Motor neuron (in vitro differentiated cells): Measurements from ENCODE around the gene CXCL12. TPM values are rescaled to one million over a fixed set of nuclear protein-coding genes. Genes with fewer than 3 reads are reported as not detected.
A peak's percentile ranks its signal among the peaks of the same experiment; 100 is the strongest.

Experiments used
- ATAC-seq, 8 experiments: fragments of 200-7000 bp; cut with Tn5 transposase; replicated peaks in 6 of 8; 2 replicates each; pipeline ENCODE4 v1.8.0; 2021; ENCODE audit warnings: mild to moderate bottlenecking in 8 of 8, moderate library complexity in 8 of 8
- H3K27ac ChIP-seq, 2 donors: fragments of 250-450 bp; sonication (Bioruptor Pico); 2 replicates each; pipeline ENCODE4 v1.9.0; 2021; ENCODE audit warnings: antibody characterized with exemption in 2 of 2, mild to moderate bottlenecking in 2 of 2, moderate library complexity in 1 of 2
- H3K4me1 ChIP-seq, 2 donors: fragments of 250-450 bp; sonication (Bioruptor Pico); replicated peaks in 1 of 2; 2 replicates each; pipeline ENCODE4 v1.6.1; 2021; ENCODE audit warnings: antibody characterized with exemption in 2 of 2, mild to moderate bottlenecking in 2 of 2, moderate library complexity in 1 of 2
- H3K4me3 ChIP-seq, 5 donors: fragments of 250-450 bp; sonication (Bioruptor Pico); 2 replicates each; pipeline ENCODE4 v1.9.0; 2021; ENCODE audit warnings: antibody characterized with exemption in 5 of 5, mild to moderate bottlenecking in 5 of 5, moderate library complexity in 4 of 5
- WGBS, 10 experiments: fragments of 450-650 bp; shearing (Covaris generic); methylation state at CpG; one replicate each; pipeline ENCODE4 v1.0.0; 2022; 5-methylcytosine and 5-hydroxymethylcytosine counted together
- in situ Hi-C, 9 experiments: fragments of 400-800 bp; cut with MboI; loops; one replicate each; pipeline ENCODE4 v1.15.0; 2021; ENCODE audit warnings: low sequenced_read_pairs in 9 of 9, low pct_unique_long_range_greater_than_20kb in 2 of 9; ENCODE audit not compliant: unreplicated experiment in 9 of 9
- total RNA-seq, 8 experiments: library from RNA; unstranded; fragments of 300-600 nt; gene quantifications; 2 replicates each; pipeline versions ENCODE4 v1.2.3 to v1.2.4, GENCODE V29; 2022

The CXCL12 gene
- total RNA-seq, 8 experiments from 2014 or later = 1.2 to 121 (median 7.0) TPM

DNA sequence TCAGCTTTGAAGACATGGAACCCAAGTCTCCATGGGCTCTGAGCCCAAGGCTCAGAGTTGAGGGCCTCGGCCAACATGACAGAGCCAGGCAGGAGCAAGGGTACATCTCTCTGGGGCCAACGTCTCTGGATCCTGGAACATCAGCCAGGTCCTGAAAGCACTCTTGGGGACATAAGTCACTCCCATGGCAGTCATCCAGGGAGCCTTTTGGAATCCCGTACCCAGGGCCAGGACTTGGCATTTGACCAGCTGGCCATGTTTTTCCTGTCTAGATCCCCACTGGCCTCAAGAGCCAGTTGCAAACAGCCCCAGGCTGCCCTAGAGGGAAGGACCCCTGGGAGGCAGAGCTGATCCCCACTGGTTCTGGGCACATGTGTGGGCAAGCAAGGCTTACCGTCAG is 4.3 kb upstream of the CXCL12 start:
- ATAC-seq = no peak
- H3K4me3 ChIP-seq = no peak overlapping the region
- in situ Hi-C loops = loop anchor here in 8 of 9 experiments (25.0 kb wide), 3 partner anchors 473 to 727 kb away; no protein-coding TSS in a partner anchor
- no peak overlapping the region for H3K27ac ChIP-seq
- peaks cover 0 to 10% of the 10 kb centered on the region in 2 donors for H3K4me1 ChIP-seq
- WGBS, 10 experiments = 60 to 80% methylated on average over 1 of the region's 4 CpGs; no CpG with 5 or more reads in 8 of the 10 experiments

DNA sequence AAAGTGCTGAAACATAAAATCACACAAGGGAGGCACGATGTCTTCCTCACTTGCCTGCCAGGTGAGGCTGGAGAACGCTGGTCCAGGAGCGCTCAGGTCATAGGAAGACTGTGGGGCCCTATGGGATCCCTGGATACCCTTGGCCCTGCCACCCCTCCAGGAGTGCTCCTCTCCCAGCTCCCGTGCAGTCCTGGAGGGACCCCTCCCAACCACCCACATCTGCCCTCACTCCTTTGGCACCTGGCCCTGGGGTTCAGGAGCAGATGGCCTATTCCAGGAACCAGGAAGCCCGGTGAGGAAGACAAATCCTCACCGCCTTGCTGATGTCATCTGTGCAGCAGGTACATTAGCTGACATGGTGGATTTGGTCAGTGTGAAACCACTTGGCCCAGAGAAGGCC is 3.7 kb upstream of the CXCL12 start:
- in situ Hi-C loops = loop anchor here in 8 of 9 experiments (25.0 kb wide), 3 partner anchors 474 to 726 kb away; no protein-coding TSS in a partner anchor
- ATAC-seq = no peak
- WGBS, 10 experiments = 78 to 95% (median 91%) methylated on average over 2 to 6 of the region's 6 CpGs; no CpG with 5 or more reads in 6 of the 10 experiments
- Histone ChIP-seq H3K4me1 (peaks cover 4 to 14% of the 10 kb centered on the region in 2 donors), H3K4me3 (no peak overlapping the region), H3K27ac (no peak overlapping the region)

DNA sequence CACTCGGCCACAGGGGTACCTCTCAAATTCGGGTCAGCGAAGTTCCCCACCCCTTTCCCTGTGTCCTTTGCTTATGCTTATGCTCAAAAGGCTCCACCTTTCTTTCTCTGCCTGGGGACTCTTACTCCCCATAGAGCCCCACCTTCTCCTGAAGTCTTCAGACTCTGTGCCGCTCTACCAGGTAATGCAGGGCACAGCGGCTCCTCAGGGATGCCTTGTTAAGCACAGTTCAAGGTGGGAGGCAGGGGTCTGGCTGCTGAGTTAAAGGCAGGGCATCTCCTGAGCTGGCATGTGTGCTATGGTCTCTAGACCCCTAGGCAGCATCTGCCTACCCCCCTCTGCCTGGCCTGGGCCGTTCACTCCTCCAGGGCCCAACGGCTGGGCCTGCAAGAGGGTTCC is 3.0 kb upstream of the CXCL12 start:
- ATAC-seq = no peak
- no peak overlapping the region for H3K4me3 ChIP-seq
- peaks cover 10 to 16% of the 10 kb centered on the region in 2 donors for H3K4me1 ChIP-seq
- H3K27ac ChIP-seq = no peak overlapping the region
- 60 to 100% (median 92%) methylated on average over 1 to 6 of the region's 7 CpGs; no CpG with 5 or more reads in 3 of the 10 experiments for WGBS, 10 experiments
- in situ Hi-C loops = loop anchor here in 8 of 9 experiments (25.0 kb wide), 3 partner anchors 474 to 726 kb away; no protein-coding TSS in a partner anchor

DNA sequence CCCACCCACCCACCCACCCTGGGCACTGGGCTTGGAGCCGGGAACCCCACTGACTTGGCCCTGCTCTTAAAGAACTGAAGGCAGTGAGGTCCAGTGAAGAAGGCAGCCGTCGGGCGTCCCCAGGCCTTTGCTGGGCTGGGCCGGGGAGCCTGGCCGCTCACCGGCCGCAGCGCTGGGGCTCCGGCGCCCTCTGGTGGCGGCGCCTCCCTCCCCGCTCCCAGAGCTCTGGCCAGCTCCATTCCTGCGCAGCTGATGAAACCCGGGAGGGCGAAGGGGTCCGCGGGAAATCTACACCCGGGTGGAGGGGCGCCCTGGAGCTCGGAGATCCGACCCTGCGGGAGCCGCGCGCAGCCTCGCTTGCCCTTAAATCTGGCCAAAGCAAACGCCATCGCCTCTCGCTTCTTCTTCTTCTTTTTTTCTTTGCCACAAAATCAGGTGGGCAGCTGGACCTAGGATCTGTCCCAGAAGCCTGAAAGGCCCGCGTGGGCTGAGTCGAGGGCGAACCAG is 1.7 kb upstream of the CXCL12 start:
- H3K4me3 ChIP-seq = peak overlapping the region in 2 of 5 donors; percentile 6 to 7

DNA sequence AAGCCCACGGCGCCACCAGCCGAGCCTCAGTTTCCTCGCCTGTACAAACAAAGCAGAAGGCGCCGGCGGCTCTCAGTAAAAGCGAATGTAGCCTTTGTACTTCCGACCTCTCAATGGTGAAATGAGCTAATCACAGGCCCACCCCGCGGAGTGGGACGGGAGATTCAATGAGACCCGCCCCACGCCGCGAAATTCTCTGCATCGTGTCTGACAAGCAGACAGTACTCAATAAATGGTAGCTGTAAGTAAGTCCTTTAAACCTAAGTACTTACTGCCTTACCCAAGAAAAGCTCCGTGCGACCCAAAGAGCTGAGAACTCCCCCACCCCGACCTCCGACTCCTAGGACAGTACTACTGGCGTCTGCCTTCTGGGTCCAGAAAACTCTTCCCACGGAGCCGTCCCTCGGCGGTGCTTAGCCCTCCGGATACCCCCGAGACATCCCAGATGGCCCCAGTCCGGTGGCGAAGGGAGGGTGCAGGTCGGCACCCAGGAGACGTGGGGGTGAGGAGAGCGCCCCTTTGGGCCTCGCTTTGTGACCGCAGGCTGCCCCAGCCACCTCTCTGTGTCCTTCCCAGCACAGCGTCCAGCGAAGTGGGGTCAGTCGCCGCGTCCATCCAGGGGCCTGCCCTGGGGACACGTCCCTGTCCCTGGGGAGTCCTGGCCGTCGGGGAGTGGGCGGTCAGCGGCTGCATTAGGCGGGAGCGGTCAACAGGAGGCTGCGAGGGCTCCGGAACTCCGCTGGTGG is 972 bp upstream of the CXCL12 start:
- H3K27ac ChIP-seq = no peak overlapping the region

More for the DNA sequence above, 1.7 kb upstream of the CXCL12 start:
- peaks cover 20 to 21% of the 10 kb centered on the region in 2 donors for H3K4me1 ChIP-seq
- 0 to 23% (median 14%) methylated on average over 1 to 6 of the region's 35 CpGs; no CpG with 5 or more reads in 4 of the 10 experiments for WGBS, 10 experiments
- ATAC-seq = peak; percentile 65 to 94 (median 80)
- no peak overlapping the region for H3K27ac ChIP-seq
- in situ Hi-C loops = loop anchor here in 8 of 9 experiments (25.0 kb wide), 3 partner anchors 476 to 724 kb away; no protein-coding TSS in a partner anchor

DNA sequence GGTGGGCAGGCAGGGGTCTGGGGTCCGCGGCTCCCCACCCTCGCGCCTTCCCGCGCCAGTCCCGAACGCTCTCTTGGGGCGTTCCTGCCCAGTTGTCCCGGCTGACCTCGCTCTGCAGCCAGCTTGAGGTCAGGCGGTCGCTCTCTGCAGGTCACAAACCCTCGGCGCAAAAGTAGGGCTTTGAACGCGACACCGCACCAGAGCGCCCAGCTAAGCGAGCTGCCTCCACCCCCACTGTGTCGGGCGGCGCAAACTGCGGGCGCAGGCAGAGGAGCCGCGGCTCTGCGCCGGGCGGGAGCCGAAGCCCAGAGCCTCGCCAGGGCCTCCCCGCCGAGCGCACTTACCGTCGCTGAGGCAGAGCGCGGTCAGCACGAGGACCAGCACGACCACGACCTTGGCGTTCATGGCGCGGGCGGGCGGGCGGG is 284 bp downstream of the CXCL12 start:
- Histone ChIP-seq H3K4me1 (peaks cover 20 to 21% of the 10 kb centered on the region in 2 donors), H3K27ac (no peak overlapping the region), H3K4me3 (peak overlapping the region; percentile 30 to 40 (median 39))
- ATAC-seq = peak; percentile 35 to 69 (median 54)
- WGBS, 10 experiments = 0% methylated on average over 2 of the region's 48 CpGs; no CpG with 5 or more reads in 9 of the 10 experiments
- in situ Hi-C loops = loop anchor here in 8 of 9 experiments (25.0 kb wide), 3 partner anchors 478 to 722 kb away; no protein-coding TSS in a partner anchor

More for the DNA sequence above, 972 bp upstream of the CXCL12 start:
- WGBS, 10 experiments = 20 to 100% (median 67%) methylated on average over 1 to 12 of the region's 50 CpGs; no CpG with 5 or more reads in 4 of the 10 experiments
- no peak for ATAC-seq
- in situ Hi-C loops = loop anchor here in 8 of 9 experiments (25.0 kb wide), 3 partner anchors 476 to 724 kb away; no protein-coding TSS in a partner anchor
- Histone ChIP-seq H3K4me1 (peaks cover 20 to 21% of the 10 kb centered on the region in 2 donors), H3K4me3 (peak overlapping the region in 1 of 5 donors; percentile 39)

DNA sequence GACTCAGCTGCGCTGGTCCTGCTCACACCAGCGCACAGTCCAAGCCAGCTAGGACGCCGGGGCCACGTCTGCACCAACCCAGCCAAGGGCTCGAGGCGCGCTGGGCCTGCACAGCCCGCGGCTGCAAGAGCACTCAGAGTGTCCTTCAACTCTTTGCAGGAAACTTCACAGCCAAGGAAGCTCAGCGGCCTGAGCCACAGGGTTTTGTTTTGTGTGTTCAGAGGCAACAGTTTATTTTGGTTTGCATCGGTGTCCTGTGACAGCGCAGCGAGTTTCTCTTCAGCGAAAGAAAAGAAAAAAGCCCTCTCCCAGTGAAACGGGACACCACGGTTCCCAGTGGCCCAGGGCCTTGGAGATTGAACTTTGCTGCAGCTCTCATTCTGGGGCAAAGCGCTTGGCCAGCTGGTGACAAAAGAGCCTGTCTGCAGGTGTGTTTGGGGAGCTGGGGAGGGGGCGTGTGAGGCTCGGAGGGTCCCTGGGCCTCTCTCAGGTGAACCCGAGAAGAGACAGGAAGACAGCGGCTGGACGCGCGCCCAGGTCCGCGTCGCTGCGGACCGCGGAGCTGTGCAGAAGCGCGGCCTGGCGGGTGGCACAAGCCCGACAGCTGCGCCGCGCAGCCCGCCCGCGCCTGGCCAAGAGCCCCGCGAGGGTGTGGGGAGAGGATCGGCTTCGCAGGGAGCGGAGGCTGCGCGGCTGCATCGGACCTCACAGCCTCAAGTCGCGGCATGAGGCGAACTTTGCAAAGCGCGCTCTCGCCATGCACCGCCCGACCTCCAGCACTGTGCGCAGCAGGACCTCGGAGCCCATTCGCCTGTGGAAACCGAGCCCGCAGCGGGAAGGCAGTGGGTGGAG is 922 bp downstream of the CXCL12 start:
- 0 to 20% (median 12%) methylated on average over 1 to 10 of the region's 63 CpGs; no CpG with 5 or more reads in 7 of the 10 experiments for WGBS, 10 experiments
- Histone ChIP-seq H3K27ac (no peak overlapping the region), H3K4me3 (peak overlapping the region; percentile 30 to 40 (median 39)), H3K4me1 (peaks cover 20 to 21% of the 10 kb centered on the region in 2 donors)
- ATAC-seq = peak; percentile 30 to 48 (median 40)
- in situ Hi-C loops = loop anchor here in 8 of 9 experiments (25.0 kb wide), 3 partner anchors 478 to 722 kb away; no protein-coding TSS in a partner anchor

DNA sequence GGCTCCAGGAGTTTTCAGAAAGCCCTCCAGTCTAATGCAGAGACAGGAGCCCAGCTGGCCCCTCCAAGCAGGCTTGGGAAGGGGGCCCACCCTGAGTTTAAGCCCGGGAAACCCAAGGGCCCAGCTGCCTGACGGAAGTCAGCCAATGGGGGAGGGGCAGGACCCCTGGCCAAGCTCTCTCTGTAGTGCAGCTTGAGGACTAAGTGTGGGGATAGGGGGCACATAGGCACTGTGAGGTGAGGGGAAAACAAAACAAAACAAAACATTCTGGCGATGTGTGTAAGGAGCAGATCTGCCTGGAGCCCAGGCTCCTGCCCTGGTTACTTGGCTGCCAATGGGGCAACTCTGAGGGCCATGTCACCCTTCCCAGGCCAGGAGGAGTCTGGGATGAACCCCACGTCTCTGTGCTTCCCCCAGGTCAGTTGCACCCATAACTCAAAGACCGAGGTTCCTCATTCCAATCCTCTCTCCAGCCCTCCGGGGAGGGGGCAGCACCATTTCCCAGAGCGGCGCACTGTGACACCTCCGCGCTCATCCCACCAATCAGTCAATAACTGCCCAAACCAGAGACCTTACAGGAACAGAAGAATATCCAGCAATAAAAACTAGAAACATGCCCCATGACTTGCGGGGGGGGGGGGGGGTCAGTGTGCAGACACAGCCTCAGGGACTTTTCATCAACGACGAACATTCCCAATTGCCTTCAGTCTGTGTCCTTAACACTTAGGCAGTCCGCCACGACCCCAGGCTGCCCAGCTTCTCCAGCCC is 1.7 kb downstream of the CXCL12 start:
- no peak overlapping the region for H3K27ac ChIP-seq
- peaks cover 20 to 21% of the 10 kb centered on the region in 2 donors for H3K4me1 ChIP-seq
- no peak for ATAC-seq
- 0 to 53% (median 20%) methylated on average over 1 to 6 of the region's 15 CpGs; no CpG with 5 or more reads in 5 of the 10 experiments for WGBS, 10 experiments
- H3K4me3 ChIP-seq = peak overlapping the region in 2 of 5 donors; percentile 40
- in situ Hi-C loops = loop anchor here in 8 of 9 experiments (25.0 kb wide), 3 partner anchors 479 to 721 kb away; no protein-coding TSS in a partner anchor

DNA sequence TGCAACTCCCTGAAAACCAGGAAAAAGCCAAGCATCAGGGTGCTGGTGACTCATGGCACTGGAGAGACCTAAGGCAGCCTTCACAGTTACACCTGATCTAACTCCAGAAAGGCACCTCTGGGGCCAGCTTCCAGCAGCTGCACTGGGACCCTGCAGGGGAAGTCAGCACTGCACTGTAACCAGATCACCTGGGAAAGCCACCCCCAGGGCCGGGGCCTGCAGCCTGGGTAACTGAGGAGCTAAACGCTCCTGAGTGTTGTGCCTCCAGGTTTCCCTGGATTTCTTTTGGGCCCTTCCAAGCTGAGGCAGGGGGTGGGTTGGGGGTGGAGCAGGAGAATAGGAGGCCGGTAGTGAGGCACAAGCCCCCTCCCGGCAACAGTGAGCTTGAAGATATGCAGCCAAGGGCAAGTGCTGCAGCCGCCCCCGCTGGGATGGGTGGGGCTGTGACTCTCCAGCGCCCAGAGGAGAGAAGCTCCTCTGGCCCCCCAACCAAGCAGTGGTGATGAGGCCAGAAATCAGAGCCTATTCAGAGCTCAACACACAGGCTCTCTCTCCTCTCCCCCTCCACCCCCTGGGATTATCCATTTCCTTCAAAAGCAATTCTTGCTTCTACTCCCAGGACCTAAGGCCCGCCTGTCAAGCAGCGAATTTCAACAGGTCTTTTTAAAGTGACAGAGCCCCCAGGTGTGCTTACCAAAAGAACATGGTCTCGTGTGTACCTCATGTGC is 2.6 kb downstream of the CXCL12 start:
- 6 to 41% (median 24%) methylated on average over 2 to 5 of the region's 10 CpGs; no CpG with 5 or more reads in 4 of the 10 experiments for WGBS, 10 experiments
- in situ Hi-C loops = loop anchor here in 8 of 9 experiments (25.0 kb wide), 3 partner anchors 480 to 720 kb away; no protein-coding TSS in a partner anchor
- Histone ChIP-seq H3K4me1 (peaks cover 21 to 24% of the 10 kb centered on the region in 2 donors), H3K27ac (no peak overlapping the region), H3K4me3 (no peak overlapping the region)
- ATAC-seq = peak in 3 of 8 experiments; percentile 8 to 14 (median 11)

DNA sequence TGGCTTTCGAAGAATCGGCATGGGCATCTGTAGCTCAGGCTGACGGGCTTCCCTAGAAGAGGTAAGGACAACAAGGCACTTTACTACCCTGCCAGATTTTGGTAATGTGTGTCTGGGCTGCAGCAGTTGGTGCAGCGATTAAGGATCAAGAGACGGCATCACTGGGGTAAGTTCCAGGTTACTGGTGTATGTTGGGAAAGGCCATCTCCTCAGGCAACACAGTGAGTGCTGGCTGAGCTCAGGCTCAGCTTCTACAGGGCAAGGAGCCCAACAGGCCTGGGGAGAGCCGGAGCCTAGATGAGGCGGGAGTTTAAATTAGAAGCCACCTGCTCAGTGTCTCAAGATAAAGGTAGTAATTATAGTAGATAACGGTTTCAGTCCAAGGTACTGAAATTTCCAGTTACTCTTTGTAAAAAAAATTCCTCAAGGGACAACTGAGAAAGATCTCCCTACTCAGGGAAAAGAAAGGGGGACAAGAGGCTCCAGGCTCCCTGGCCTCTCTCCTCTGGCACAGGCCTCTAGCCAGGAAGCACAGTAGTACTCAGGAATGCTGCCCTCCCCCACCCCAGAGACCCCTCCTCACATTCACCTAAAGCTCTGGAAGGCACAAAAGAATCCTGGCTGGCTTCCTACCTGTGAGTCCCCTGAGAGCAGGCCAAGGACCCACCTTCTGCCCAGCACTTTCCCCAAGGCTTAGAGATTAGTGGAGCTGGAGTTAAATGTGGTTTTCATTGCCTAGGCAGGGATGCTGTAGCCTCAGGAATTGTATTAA is 3.9 kb downstream of the CXCL12 start:
- H3K4me3 ChIP-seq = no peak overlapping the region
- no peak overlapping the region for H3K27ac ChIP-seq
- 55 to 100% (median 90%) methylated on average over 1 to 5 of the region's 8 CpGs; no CpG with 5 or more reads in 2 of the 10 experiments for WGBS, 10 experiments
- no peak for ATAC-seq
- in situ Hi-C loops = loop anchor here in 8 of 9 experiments (25.0 kb wide), 3 partner anchors 481 to 719 kb away; no protein-coding TSS in a partner anchor
- H3K4me1 ChIP-seq = peaks cover 31 to 37% of the 10 kb centered on the region in 2 donors
